Left lung (tissue), 10 donors: ENCODE data around the gene RSAD1. TPM values are rescaled to one million over a fixed set of nuclear protein-coding genes. Genes with fewer than 3 reads are reported as not detected.

ENCODE experiments used
- ATAC-seq: fragments of 200-7000 bp; cut with Tn5 transposase; one replicate; pipeline ENCODE4 v1.9.1; 2020; ENCODE audit warnings: moderate library complexity
- DNase-seq, 4 donors: peaks; one replicate each; pipeline ENCODE4 v3.0.0-alpha.2; 2013 to 2020
- H3K27ac ChIP-seq, 2 donors: fragments of 200-600 bp; sonication (generic) in 1 of 2; one replicate each; pipeline versions ENCODE4 v1.5.0 to v1.8.0; 2020 to 2021
- H3K27me3 ChIP-seq, 2 donors: fragments of 200-600 bp; sonication (generic) in 1 of 2; one replicate each; pipeline versions ENCODE4 v1.5.0 to v1.8.0; 2020 to 2021
- H3K36me3 ChIP-seq, 2 donors: fragments of 200-600 bp; sonication (generic) in 1 of 2; one replicate each; pipeline versions ENCODE4 v1.5.0 to v1.8.0; 2020 to 2021
- H3K4me1 ChIP-seq, 2 donors: fragments of 200-600 bp; one replicate each; pipeline ENCODE4 v1.8.0; 2021
- H3K4me3 ChIP-seq, 2 donors: fragments of 200-600 bp; sonication (generic) in 1 of 2; one replicate each; pipeline versions ENCODE4 v1.5.0 to v1.8.0; 2020 to 2021; ENCODE audit warnings: mild to moderate bottlenecking in 1 of 2
- H3K9me3 ChIP-seq, 2 donors: fragments of 200-600 bp; sonication (generic) in 1 of 2; one replicate each; pipeline versions ENCODE4 v1.5.0 to v1.8.0; 2020 to 2021
- CTCF ChIP-seq, 2 donors: fragments of 200-600 bp; sonication (generic) in 1 of 2; IDR thresholded peaks; one replicate each; pipeline versions ENCODE4 v1.5.0 to v1.8.0; 2021; ENCODE audit warnings: antibody characterized with exemption in 2 of 2
- intact Hi-C, 2 donors: fragments of 100-400 bp; cut with DNase I; formaldehyde crosslinking; loops; one replicate each; pipeline versions ENCODE4 v1.11.2 to v1.14.2; 2022
- polyA plus RNA-seq, 6 donors: library from polyadenylated mRNA; unstranded; fragments of 120-200 nt; gene quantifications; one replicate each; pipeline ENCODE4 v1.2.1, GENCODE V29; 2013; ENCODE audit not compliant: insufficient read length in 6 of 6
- total RNA-seq, 2 donors: library from RNA; stranded (reverse); fragmentation: NEBNext Ultra II Directional; extraction: Animal tissue kit (Norgen Biotek cat#: 25700); gene quantifications; one replicate each; pipeline ENCODE4 v1.2.1, GENCODE V29; 2021
- donor health status: DM: no; HTN: yes; CAD: no.
- donor health status: DM: no; HTN: no; CAD: no.

RSAD1 gene
- total and polyA plus RNA-seq, 8 donors, result 28.5 to 61.5 (median 47.2) TPM

DNA sequence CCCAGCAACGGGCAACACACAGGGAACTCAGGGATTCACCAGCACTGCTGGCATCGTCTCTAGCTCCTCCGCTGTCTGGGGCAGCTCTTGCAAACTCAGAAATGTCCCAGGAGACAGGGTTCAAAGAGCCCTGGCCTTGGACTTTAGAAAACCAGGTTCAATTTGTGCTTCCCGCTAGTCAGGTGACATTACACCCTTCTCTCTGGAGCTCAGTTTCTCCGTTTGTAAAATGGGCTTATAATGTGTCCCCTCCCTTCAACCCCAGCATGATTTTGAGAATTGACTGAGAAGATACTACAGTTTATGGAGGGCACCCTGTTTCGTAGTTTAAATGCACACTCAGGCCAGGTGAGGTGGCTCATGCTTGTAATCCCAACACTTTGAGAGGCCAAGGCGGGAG, 27.6 kb downstream of the RSAD1 start:
- Histone ChIP-seq H3K4me3 (no peak overlapping the region), H3K9me3 (no peaks in the 10 kb centered on the region), H3K36me3 (no peaks in the 10 kb centered on the region), H3K27me3 (no peaks in the 10 kb centered on the region), H3K4me1 (peaks cover 0 to 14% of the 10 kb centered on the region in 2 donors), H3K27ac (no peak overlapping the region)
- DNase-seq, result no peak
- ATAC-seq, result no peak
- TF ChIP-seq CTCF (IDR thresholded peaks at IDR 0.05), result no peak
- intact Hi-C loops, result no loop called here

- Histone ChIP-seq H3K27ac (peak within 1 kb of the TSS; percentile 39 to 66), H3K4me1 (peaks cover 0 to 14% of the 10 kb centered on the region in 2 donors), H3K9me3 (no peaks in the 10 kb centered on the region), H3K27me3 (no peaks in the 10 kb centered on the region), H3K4me3 (peak within 1 kb of the TSS; percentile 49 to 55), H3K36me3 (no peaks in the 10 kb centered on the region)
- ATAC-seq, result peak; percentile 88
- peak; percentile 77 to 95 (median 88) for DNase-seq
- intact Hi-C loops, result no loop called here
- no peak for TF ChIP-seq CTCF (IDR thresholded peaks at IDR 0.05)
These were observed 29.4 kb downstream of the RSAD1 start, which contains the start of gene MYCBPAP for GRCh38 chr17:50507871-50508572. Gene MYCBPAP, plus strand, starts transcription at chr17:50508439. Its CDS starts 236 bp downstream, at chr17:50508675.

DNA sequence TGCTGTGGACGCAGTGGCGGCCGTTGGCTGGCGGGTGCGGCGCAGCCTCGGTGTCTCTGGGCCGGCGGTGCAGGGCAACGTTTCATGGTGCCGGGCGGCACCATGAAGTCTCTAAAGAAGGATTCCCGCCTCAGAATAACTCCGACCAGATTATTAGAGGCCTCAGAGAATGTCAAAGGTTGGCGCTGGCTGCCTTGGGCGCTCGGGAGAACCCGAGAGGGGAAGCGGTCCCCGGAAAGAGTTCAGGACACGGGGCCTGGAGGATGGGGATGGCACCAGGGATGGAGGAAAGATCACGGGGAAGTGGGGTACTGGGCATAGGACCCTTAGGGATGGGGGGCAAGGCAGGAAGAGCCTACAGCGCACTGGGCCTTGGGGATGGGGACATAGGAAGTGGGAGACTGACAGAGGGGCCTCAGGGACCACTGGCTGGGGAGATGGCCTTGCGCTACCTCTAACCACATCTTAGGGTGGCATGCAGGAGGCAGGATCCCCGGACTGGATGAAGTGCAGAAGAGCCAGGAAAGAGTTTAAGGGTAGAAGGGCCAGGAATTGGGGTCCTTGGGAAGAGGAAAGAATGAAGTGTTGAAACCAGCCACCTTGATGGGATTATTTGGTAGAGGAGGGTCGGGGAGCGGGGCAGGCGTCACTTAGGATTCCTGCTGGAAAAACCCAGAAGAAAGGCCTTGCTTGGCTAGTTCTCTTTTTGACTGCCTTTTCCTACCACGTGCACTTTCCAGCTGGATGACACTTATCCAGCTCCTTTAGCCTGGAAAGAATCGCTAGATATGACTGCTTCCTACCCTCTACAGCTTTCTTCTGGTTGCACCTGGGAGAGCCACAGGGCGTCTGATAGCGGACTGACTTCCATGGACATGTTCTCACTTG, 30.2 kb downstream of the RSAD1 start:
- ATAC-seq (no peak), DNase-seq (peak in 2 of 4 donors; percentile 3 to 33)
- Histone ChIP-seq H3K4me1 (peaks cover 0 to 14% of the 10 kb centered on the region in 2 donors), H3K4me3 (peak overlapping the region; percentile 49 to 55), H3K36me3 (no peaks in the 10 kb centered on the region), H3K27me3 (no peaks in the 10 kb centered on the region), H3K9me3 (no peaks in the 10 kb centered on the region), H3K27ac (peak overlapping the region; percentile 39 to 66)
- intact Hi-C loops, result no loop called here
- no peak for TF ChIP-seq CTCF (IDR thresholded peaks at IDR 0.05)

DNA sequence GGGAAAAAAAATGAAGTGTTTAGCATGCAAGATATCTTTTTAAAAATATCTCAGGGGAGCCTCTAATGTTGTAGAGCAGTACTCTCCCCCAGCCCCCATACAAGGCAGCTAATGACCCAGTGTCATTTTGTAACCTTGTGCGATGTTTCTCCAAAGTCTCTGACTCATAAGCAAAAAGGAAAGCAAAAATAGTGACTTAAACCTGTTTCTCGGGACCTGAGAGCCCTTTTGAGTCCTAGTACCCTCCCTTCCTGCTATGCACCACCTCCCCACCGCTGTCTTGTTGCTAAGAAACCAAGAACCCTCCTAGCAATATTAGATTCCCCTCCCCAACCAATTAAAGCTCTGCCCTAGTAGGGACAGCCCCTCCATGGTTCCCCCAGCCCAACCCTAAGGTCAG, 32.4 kb downstream of the RSAD1 start:
- peaks cover 0 to 14% of the 10 kb centered on the region in 2 donors for H3K4me1 ChIP-seq
- TF ChIP-seq CTCF (IDR thresholded peaks at IDR 0.05), result no peak
- ATAC-seq (peak; percentile 37), DNase-seq (peak in 1 of 4 donors; percentile 58)
- no peak overlapping the region for H3K4me3 ChIP-seq
- no peaks in the 10 kb centered on the region for H3K36me3 ChIP-seq
- H3K27me3 ChIP-seq, result no peaks in the 10 kb centered on the region
- no peak overlapping the region for H3K27ac ChIP-seq
- no peaks in the 10 kb centered on the region for H3K9me3 ChIP-seq
- intact Hi-C loops, result no loop called here

DNA sequence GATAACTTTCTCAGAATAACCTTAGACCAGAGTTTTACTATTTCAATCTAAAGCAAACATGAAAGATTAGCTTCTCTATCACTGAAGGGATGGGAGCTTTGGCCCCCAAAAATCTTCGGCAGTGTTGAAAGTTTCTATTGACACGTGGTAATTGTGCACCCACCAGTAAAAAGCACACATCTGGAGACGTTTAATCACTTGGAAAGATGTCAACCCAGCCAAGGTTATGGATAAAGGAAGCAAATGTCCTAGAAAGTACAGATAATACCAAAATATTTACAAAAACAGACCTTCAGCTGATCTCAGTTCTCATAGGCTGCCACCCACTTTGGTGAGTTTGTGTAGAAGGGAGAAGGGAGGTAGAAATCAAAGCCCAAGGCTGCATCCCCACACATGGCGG, 34.8 kb downstream of the RSAD1 start:
- Histone ChIP-seq H3K4me1 (peaks cover 0 to 13% of the 10 kb centered on the region in 2 donors), H3K27me3 (no peaks in the 10 kb centered on the region), H3K27ac (no peak overlapping the region), H3K9me3 (no peaks in the 10 kb centered on the region), H3K36me3 (no peaks in the 10 kb centered on the region), H3K4me3 (no peak overlapping the region)
- ATAC-seq (no peak), DNase-seq (no peak)
- TF ChIP-seq CTCF (IDR thresholded peaks at IDR 0.05), result no peak
- intact Hi-C loops, result no loop called here
